IMR-90 (cell line): ENCODE results near the gene TGM2. TPM values are rescaled to one million over a fixed set of nuclear protein-coding genes. Genes with fewer than 3 reads are reported as not detected.
A peak's percentile ranks its signal among the peaks of the same experiment; 100 is the strongest.

Experiments
- ATAC-seq: fragments of 200-7000 bp; cut with Tn5 transposase; 2 replicates; pipeline ENCODE4 v1.9.1; 2020; ENCODE audit warnings: low read depth, mild to moderate bottlenecking, moderate library complexity
- BruUV-seq: library from RNA; stranded (reverse); fragments of 400-500 nt; replicated peaks from 2 replicates; lab custom pipeline; 2021; lab: Mats Ljungman, UMichigan
- CTCF ChIA-PET: fragments of 300-600 bp; formaldehyde crosslinking; extraction: SDS; loops from one replicate; lab custom pipeline; 2021; ENCODE audit warnings: antibody characterized with exemption; lab: Yijun Ruan, JAX
- POLR2A ChIA-PET: fragments of 300-600 bp; sonication (Branson Sonifier 250); formaldehyde crosslinking; loops from one replicate; lab custom pipeline; 2022; ENCODE audit warnings: antibody characterized with exemption; ENCODE audit not compliant: unreplicated experiment; lab: Charles Lee
- DNase-seq: peaks from one replicate; pipeline ENCODE4 v3.0.0; 2013
- H2AFZ ChIP-seq: replicated peaks from 2 replicates; pipeline ENCODE3; 2013; ENCODE audit warnings: low read length, mild to moderate bottlenecking; ENCODE audit not compliant: poor library complexity
- H2AK5ac ChIP-seq: 2 replicates; pipeline ENCODE4 v1.6.1; 2013; ENCODE audit warnings: low read depth, low read length, inconsistent platforms
- H2AK9ac ChIP-seq: replicated peaks from 2 replicates; pipeline ENCODE3; 2013; ENCODE audit warnings: mild to moderate bottlenecking, low read depth, low read length, moderate library complexity; ENCODE audit not compliant: poor library complexity
- H2BK120ac ChIP-seq: 2 replicates; pipeline ENCODE4 v1.6.1; 2013; ENCODE audit warnings: low read depth, low read length, inconsistent platforms
- H2BK15ac ChIP-seq: 3 replicates; pipeline ENCODE4 v1.6.1; 2013; ENCODE audit warnings: low read depth, low read length, inconsistent platforms
- H2BK20ac ChIP-seq: 2 replicates; pipeline ENCODE4 v1.6.1; 2013; ENCODE audit warnings: low read depth, mild to moderate bottlenecking, inconsistent platforms, low read length, moderate library complexity
- H2BK5ac ChIP-seq: 2 replicates; pipeline ENCODE4 v1.6.1; 2013; ENCODE audit warnings: mild to moderate bottlenecking, low read depth, low read length, inconsistent platforms; ENCODE audit not compliant: poor library complexity, severe bottlenecking
- H3K14ac ChIP-seq: replicated peaks from 2 replicates; pipeline ENCODE4 v1.6.1; 2013; ENCODE audit warnings: low read depth, low read length, inconsistent platforms
- H3K18ac ChIP-seq: 2 replicates; pipeline ENCODE4 v1.6.1; 2013; ENCODE audit warnings: low read depth, low read length, control low read depth
- H3K23ac ChIP-seq: 2 replicates; pipeline ENCODE4 v1.6.1; 2013; ENCODE audit warnings: low read depth, low read length, inconsistent platforms
- H3K27ac ChIP-seq: 2 replicates; pipeline ENCODE4 v1.5.1; 2013; ENCODE audit warnings: mild to moderate bottlenecking, control low read depth, low read length; ENCODE audit not compliant: insufficient read depth
- H3K27me3 ChIP-seq: 2 replicates; pipeline ENCODE4 v1.6.1; 2013; ENCODE audit warnings: low read length; ENCODE audit not compliant: control insufficient read depth, insufficient read depth
- H3K36me3 ChIP-seq: 2 replicates; pipeline ENCODE4 v1.6.1; 2013; ENCODE audit warnings: low read length, mixed read lengths; ENCODE audit not compliant: control insufficient read depth, insufficient read depth
- H3K4ac ChIP-seq: 2 replicates; pipeline ENCODE4 v1.6.1; 2013; ENCODE audit warnings: low read depth, low read length, inconsistent platforms
- H3K4me1 ChIP-seq: 2 replicates; pipeline ENCODE4 v1.6.1; 2013; ENCODE audit warnings: low read length, mixed read lengths; ENCODE audit not compliant: control insufficient read depth, insufficient read depth
- H3K4me2 ChIP-seq: 2 replicates; pipeline ENCODE4 v1.6.1; 2013; ENCODE audit warnings: low read depth, mild to moderate bottlenecking, control low read depth, low read length, moderate library complexity
- H3K4me3 ChIP-seq: 2 replicates; pipeline ENCODE4 v1.5.1; 2013; ENCODE audit warnings: low read depth, mild to moderate bottlenecking, control low read depth, low read length, moderate library complexity; ENCODE audit not compliant: insufficient read depth
- H3K56ac ChIP-seq: 2 replicates; pipeline ENCODE4 v1.6.1; 2013; ENCODE audit warnings: low read length, inconsistent platforms; ENCODE audit not compliant: insufficient read depth; ENCODE audit errors: extremely low read depth
- H3K79me1 ChIP-seq, 2 experiments: 2 replicates each; pipeline ENCODE4 v1.6.1; 2013; ENCODE audit warnings: low read length in 2 of 2, inconsistent platforms in 1 of 2, low read depth in 1 of 2
- H3K9ac ChIP-seq: 2 replicates; pipeline ENCODE4 v1.6.1; 2013; ENCODE audit warnings: low read depth, low read length, control low read depth
- H3K9me1 ChIP-seq: 2 replicates; pipeline ENCODE4 v1.6.1; 2013; ENCODE audit warnings: low read length, inconsistent platforms; ENCODE audit not compliant: insufficient read depth
- H3K9me3 ChIP-seq: 2 replicates; pipeline ENCODE4 v1.6.1; 2013; ENCODE audit warnings: low read length; ENCODE audit not compliant: control insufficient read depth, insufficient read depth
- H4K20me1 ChIP-seq: 2 replicates; pipeline ENCODE4 v1.6.1; 2013; ENCODE audit warnings: low read length, inconsistent platforms; ENCODE audit not compliant: insufficient read depth
- H4K5ac ChIP-seq: 2 replicates; pipeline ENCODE4 v1.6.1; 2013; ENCODE audit warnings: mild to moderate bottlenecking, low read depth, low read length, control low read depth
- H4K8ac ChIP-seq, 2 experiments: 2 replicates each; pipeline ENCODE4 v1.6.1; 2013; ENCODE audit warnings: low read depth in 2 of 2, low read length in 2 of 2, control low read depth in 1 of 2, inconsistent platforms in 1 of 2
- H4K91ac ChIP-seq: 2 replicates; pipeline ENCODE4 v1.6.1; 2013; ENCODE audit warnings: low read depth, low read length, inconsistent platforms; ENCODE audit not compliant: insufficient read depth
- RCOR1 ChIP-seq: IDR thresholded peaks from 2 replicates; pipeline ENCODE4 v1.6.1; 2012; ENCODE audit warnings: mild to moderate bottlenecking, low read length, improper control_type of control experiment; ENCODE audit not compliant: insufficient replicate concordance
- RFX5 ChIP-seq: IDR thresholded peaks from 2 replicates; pipeline ENCODE4 v1.8.0; 2012; ENCODE audit warnings: low read depth, mild to moderate bottlenecking, low read length, moderate library complexity
- USF2 ChIP-seq: fragments of 150-350 bp; IDR thresholded peaks from 2 replicates; pipeline ENCODE4 v1.6.1; 2017; ENCODE audit warnings: mild to moderate bottlenecking, antibody characterized with exemption, low read length, low read depth
- WGBS, 2 experiments: methylation state at CpG; one replicate each; pipeline versions ENCODE4 v1.1.5 to v1.1.7; 2013; ENCODE audit warnings: missing lambda C conversion rate in 2 of 2; ENCODE audit not compliant: insufficient read length in 1 of 2; ENCODE audit errors: extremely low coverage in 2 of 2; 5-methylcytosine and 5-hydroxymethylcytosine counted together
- dilution Hi-C: fragments of 300-500 bp; cut with HindIII; formaldehyde crosslinking; loops from one replicate; pipeline ENCODE4 v1.14.3; 2018; ENCODE audit warnings: low sequenced_read_pairs; ENCODE audit not compliant: unreplicated experiment
- in situ Hi-C: fragments of 300-500 bp; cut with MboI; formaldehyde crosslinking; loops from 3 replicates; pipeline ENCODE4 v1.14.3; 2019; ENCODE audit warnings: low sequenced_read_pairs, inconsistent platforms, mixed read lengths
- intact Hi-C: fragments of 100-400 bp; cut with micrococcal nuclease; formaldehyde crosslinking; loops from 2 replicates; pipeline ENCODE4 v1.10.0; 2022
- polyA plus RNA-seq, 3 experiments: library from polyadenylated mRNA; depleted of rRNA; stranded (reverse); fragments of >200 nt; gene quantifications; 2 replicates each; pipeline ENCODE4 v1.2.3, GENCODE V29; 2012; ENCODE audit warnings: low replicate concordance in 1 of 3
- total RNA-seq: library from RNA; depleted of rRNA; stranded (reverse); fragments of >200 nt; gene quantifications from 2 replicates; pipeline ENCODE4 v1.2.3, GENCODE V29; 2012

TGM2 gene
- total and polyA plus RNA-seq, 2 of the 4 experiments (the other 2 are of a cell fraction) = 239 to 268 TPM

GRCh38 chr20:38194971-38195504 lies 30.0 kb upstream of the TGM2 start:
- Histone ChIP-seq H3K9me3 (no peaks in the 10 kb centered on the region), H4K5ac (no peak overlapping the region), H3K14ac (no peak overlapping the region), H2BK5ac (no peak overlapping the region), H3K23ac (no peak overlapping the region), H3K4ac (no peak overlapping the region), H3K4me2 (no peak overlapping the region), H3K9me1 (peaks cover 27% of the 10 kb centered on the region), H3K18ac (no peak overlapping the region; the same call in 1 of the 2 replicates), H3K27me3 (no peaks in the 10 kb centered on the region), H3K4me1 (peaks cover 33% of the 10 kb centered on the region), H2BK15ac (no peak overlapping the region), H4K8ac (no peak overlapping the region), H2BK120ac (peak overlapping the region; percentile 4; the same call in 1 of the 2 replicates), H4K20me1 (no peaks in the 10 kb centered on the region), H2AFZ (no peak overlapping the region), H3K4me3 (no peak overlapping the region), H2AK9ac (peak overlapping the region; percentile 25), H2AK5ac (0 out of 2 replicates have a peak overlapping the region, but pooled peaks have one; percentile 6), H3K9ac (no peak overlapping the region), H3K79me1 (no peaks in the 10 kb centered on the region), H2BK20ac (no peak overlapping the region), H3K56ac (no peak overlapping the region), H3K27ac (no peak overlapping the region), H4K91ac (no peak overlapping the region; the same call in 1 of the 2 replicates), H3K36me3 (no peaks in the 10 kb centered on the region)
- CTCF ChIA-PET = interaction anchor here (1.7 kb wide), 1 partner anchor 21 kb away, joined by 5 read pairs; no protein-coding TSS in a partner anchor
- whole genome bisulfite sequencing, 2 experiments = 100% methylated on average over 1 of the region's 5 CpGs; no CpG with 5 or more reads in 1 of the 2 experiments
- BruUV-seq = no TSS peak
- TF ChIP-seq USF2 (no peak), RCOR1 (no peak), RFX5 (no peak)
- ATAC-seq = no peak
- dilution Hi-C loops (no loop called here), intact Hi-C loops (no loop called here), in situ Hi-C loops (no loop called here)
- no peak for DNase-seq
- POLR2A ChIA-PET = no interaction called here
